GM13977 (cell line): ENCODE measurements around the gene LYSMD3.

Source experiments
- DNase-seq: peaks from one replicate; pipeline ENCODE4 v3.0.0; 2012; ENCODE audit warnings: low spot score
- in situ Hi-C: fragments of 300-500 bp; cut with MboI; formaldehyde crosslinking; loops from one replicate; pipeline ENCODE4 v1.12.0; 2022; ENCODE audit warnings: low sequenced_read_pairs, low pct_unique_long_range_greater_than_20kb, mixed read lengths, inconsistent platforms; ENCODE audit not compliant: unreplicated experiment
- TF ChIP-seq, protein P1 (sequence below): IDR thresholded peaks from 2 replicates; pipeline ENCODE4 v1.5.1; 2012; ENCODE audit warnings: mild to moderate bottlenecking, control low read depth; ENCODE audit not compliant: insufficient read depth; ENCODE audit errors: extremely low read depth, missing control alignments

Gene LYSMD3

DNA sequence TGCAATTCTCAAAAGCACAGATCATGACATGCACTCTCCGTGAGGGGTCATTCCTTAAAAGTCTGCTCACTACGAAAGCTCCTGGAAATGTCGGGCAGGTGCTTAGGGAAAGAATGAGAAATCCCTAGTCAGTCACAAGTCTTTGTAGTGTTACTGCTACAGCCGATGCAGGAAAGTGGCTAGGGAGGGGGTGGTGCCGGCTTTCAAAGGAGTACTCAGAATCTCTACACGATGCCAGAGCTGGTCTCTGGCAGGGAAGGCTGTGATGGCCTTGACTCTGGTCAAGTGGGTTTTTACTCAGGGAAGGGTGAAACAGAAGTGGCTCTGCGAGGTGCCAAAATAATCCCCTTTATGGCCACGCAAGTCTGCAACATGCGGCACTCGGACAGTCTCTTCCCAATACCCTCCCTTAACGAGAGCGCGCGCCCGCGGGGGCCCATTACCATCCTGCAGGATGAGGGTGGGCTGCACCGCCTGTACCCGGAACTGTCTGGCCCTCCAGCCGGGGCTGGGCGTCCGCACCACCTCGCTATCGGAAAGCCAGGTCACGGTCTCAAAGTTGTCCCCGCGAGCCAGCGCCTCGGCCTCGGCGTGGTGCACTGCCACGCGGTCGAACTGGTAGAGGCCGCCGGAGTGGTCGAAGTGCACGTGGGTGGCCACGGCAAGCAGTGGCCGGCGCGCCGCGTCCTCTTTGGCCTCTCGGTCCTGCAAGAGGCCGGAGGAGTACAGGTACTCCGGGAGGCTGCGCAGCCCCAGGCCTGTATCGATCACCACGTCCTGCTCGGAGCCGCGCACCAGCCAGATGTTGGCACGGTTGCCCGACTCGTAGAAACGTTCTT, 55.8 kb downstream of the LYSMD3 start:
- DNase-seq: peak; percentile 22
- in situ Hi-C loops: loop anchor here (25.0 kb wide), 1 partner anchor 314 kb away; no protein-coding TSS in a partner anchor
- TF ChIP-seq, protein P1, sequence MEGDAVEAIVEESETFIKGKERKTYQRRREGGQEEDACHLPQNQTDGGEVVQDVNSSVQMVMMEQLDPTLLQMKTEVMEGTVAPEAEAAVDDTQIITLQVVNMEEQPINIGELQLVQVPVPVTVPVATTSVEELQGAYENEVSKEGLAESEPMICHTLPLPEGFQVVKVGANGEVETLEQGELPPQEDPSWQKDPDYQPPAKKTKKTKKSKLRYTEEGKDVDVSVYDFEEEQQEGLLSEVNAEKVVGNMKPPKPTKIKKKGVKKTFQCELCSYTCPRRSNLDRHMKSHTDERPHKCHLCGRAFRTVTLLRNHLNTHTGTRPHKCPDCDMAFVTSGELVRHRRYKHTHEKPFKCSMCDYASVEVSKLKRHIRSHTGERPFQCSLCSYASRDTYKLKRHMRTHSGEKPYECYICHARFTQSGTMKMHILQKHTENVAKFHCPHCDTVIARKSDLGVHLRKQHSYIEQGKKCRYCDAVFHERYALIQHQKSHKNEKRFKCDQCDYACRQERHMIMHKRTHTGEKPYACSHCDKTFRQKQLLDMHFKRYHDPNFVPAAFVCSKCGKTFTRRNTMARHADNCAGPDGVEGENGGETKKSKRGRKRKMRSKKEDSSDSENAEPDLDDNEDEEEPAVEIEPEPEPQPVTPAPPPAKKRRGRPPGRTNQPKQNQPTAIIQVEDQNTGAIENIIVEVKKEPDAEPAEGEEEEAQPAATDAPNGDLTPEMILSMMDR: no peak

GRCh38 chr5:90472783-90473395, 56.5 kb downstream of the LYSMD3 start:
- TF ChIP-seq, protein P1: no peak
- DNase-seq: peak; percentile 23
- in situ Hi-C loops: loop anchor here (25.0 kb wide), 1 partner anchor 314 kb away; no protein-coding TSS in a partner anchor
